ENCODE measurements around the gene IRF6.

DNA sequence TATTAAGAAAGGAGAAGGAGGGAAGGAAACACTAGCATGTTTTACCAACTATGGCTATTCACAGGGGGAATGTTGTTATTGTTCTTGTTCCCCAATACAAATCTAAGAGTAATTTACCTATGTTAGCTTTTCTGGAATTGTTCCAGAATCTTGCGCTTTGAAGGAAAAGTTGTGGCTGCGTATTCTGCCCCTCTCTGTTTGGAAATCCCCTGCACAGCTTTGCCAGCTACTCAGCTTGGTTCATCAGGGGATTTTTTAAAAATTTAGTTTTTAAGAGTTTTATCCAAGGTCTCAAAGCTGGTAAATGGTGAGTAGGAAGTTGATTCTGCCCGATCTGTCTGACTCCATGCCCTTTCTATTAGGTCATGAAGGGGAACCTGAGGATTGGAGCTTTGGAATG, 9.5 kb upstream of the IRF6 start:
- TF ChIP-seq, protein P1, sequence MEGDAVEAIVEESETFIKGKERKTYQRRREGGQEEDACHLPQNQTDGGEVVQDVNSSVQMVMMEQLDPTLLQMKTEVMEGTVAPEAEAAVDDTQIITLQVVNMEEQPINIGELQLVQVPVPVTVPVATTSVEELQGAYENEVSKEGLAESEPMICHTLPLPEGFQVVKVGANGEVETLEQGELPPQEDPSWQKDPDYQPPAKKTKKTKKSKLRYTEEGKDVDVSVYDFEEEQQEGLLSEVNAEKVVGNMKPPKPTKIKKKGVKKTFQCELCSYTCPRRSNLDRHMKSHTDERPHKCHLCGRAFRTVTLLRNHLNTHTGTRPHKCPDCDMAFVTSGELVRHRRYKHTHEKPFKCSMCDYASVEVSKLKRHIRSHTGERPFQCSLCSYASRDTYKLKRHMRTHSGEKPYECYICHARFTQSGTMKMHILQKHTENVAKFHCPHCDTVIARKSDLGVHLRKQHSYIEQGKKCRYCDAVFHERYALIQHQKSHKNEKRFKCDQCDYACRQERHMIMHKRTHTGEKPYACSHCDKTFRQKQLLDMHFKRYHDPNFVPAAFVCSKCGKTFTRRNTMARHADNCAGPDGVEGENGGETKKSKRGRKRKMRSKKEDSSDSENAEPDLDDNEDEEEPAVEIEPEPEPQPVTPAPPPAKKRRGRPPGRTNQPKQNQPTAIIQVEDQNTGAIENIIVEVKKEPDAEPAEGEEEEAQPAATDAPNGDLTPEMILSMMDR (IDR thresholded peaks at IDR 0.05; ENCODE audit: insufficient read depth, low read length, poor library complexity, severe bottlenecking), result no peak
- no peak for TF ChIP-seq EZH2phosphoT487 (conservative IDR thresholded peaks at IDR 0.05; ENCODE audit: low read length)

All from SU-DHL-6 (cell line).